KMS-11 (cell line): ENCODE results near the gene RGS8.

ENCODE experiments used
- H2AFZ ChIP-seq: fragments of 200-600 bp; sonication (generic); 2 replicates; pipeline ENCODE4 v1.6.1; 2016; ENCODE audit warnings: antibody characterized with exemption, mixed run types, low read depth
- H3K27ac ChIP-seq: fragments of 200-600 bp; sonication (generic); 2 replicates; pipeline ENCODE4 v1.6.1; 2016; ENCODE audit warnings: mild to moderate bottlenecking, mixed run types
- H3K27me3 ChIP-seq: fragments of 200-600 bp; sonication (generic); 2 replicates; pipeline ENCODE4 v1.6.1; 2017; ENCODE audit warnings: mild to moderate bottlenecking, low read depth, mixed run types, moderate library complexity; ENCODE audit not compliant: insufficient read depth
- H3K36me3 ChIP-seq: fragments of 200-600 bp; sonication (generic); 2 replicates; pipeline ENCODE4 v1.6.1; 2017; ENCODE audit warnings: mild to moderate bottlenecking, mixed run types; ENCODE audit not compliant: insufficient read depth
- H3K4me1 ChIP-seq: fragments of 200-600 bp; sonication (generic); 2 replicates; pipeline ENCODE4 v1.6.1; 2016; ENCODE audit warnings: mild to moderate bottlenecking, low read depth, mixed run types; ENCODE audit not compliant: poor library complexity, severe bottlenecking
- H3K4me2 ChIP-seq: fragments of 200-600 bp; sonication (generic); 2 replicates; pipeline ENCODE4 v1.7.0; 2016; ENCODE audit warnings: mild to moderate bottlenecking, mixed run types
- H3K4me3 ChIP-seq: fragments of 200-600 bp; sonication (generic); IDR thresholded peaks from 2 replicates; pipeline ENCODE4 v1.6.1; 2017; ENCODE audit warnings: low read depth, low read length, mixed read lengths; ENCODE audit not compliant: insufficient read depth
- H3K79me2 ChIP-seq: fragments of 200-600 bp; sonication (generic); 2 replicates; pipeline ENCODE4 v1.6.1; 2016; ENCODE audit warnings: low read depth, mixed run types; ENCODE audit not compliant: insufficient read depth
- H3K9ac ChIP-seq: fragments of 200-600 bp; sonication (generic); 2 replicates; pipeline ENCODE4 v1.6.1; 2016; ENCODE audit warnings: mild to moderate bottlenecking, mixed run types
- H4K20me1 ChIP-seq: fragments of 200-600 bp; sonication (generic); 2 replicates; pipeline ENCODE4 v1.6.1; 2016; ENCODE audit warnings: mild to moderate bottlenecking, mixed run types; ENCODE audit not compliant: insufficient read depth
- TF ChIP-seq, protein P1 (sequence below): fragments of 200-600 bp; sonication (generic); conservative IDR thresholded peaks from 2 replicates; pipeline ENCODE4 v1.6.1; 2017; ENCODE audit warnings: low read depth, mild to moderate bottlenecking, antibody characterized with exemption, low read length, moderate library complexity, mixed read lengths

RGS8 gene

DNA sequence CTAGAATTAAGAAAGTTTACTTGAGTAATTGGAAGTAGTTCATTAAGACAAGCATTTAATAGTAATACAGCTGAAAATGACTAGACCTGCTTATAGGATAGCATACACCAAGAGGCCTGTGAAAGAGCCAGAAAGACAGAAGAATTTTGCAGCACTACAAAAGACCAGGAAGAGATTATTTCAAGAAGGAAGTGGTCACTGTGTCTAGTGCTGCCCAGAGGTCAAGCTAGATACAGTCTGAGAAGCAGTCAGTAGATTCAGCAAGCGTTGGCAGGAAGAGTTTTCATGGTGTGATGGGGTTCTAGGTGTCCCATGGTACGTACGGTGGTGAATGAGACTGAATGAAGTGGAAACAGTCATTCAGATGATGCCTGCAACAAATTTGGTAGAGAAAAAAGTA, 31.5 kb downstream of the RGS8 start:
- H3K4me2 ChIP-seq, result no peak overlapping the region
- H3K9ac ChIP-seq, result no peak overlapping the region
- TF ChIP-seq, protein P1, sequence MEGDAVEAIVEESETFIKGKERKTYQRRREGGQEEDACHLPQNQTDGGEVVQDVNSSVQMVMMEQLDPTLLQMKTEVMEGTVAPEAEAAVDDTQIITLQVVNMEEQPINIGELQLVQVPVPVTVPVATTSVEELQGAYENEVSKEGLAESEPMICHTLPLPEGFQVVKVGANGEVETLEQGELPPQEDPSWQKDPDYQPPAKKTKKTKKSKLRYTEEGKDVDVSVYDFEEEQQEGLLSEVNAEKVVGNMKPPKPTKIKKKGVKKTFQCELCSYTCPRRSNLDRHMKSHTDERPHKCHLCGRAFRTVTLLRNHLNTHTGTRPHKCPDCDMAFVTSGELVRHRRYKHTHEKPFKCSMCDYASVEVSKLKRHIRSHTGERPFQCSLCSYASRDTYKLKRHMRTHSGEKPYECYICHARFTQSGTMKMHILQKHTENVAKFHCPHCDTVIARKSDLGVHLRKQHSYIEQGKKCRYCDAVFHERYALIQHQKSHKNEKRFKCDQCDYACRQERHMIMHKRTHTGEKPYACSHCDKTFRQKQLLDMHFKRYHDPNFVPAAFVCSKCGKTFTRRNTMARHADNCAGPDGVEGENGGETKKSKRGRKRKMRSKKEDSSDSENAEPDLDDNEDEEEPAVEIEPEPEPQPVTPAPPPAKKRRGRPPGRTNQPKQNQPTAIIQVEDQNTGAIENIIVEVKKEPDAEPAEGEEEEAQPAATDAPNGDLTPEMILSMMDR, result no peak
- H2AFZ ChIP-seq, result no peak overlapping the region
- H3K36me3 ChIP-seq, result no peaks in the 10 kb centered on the region
- no peaks in the 10 kb centered on the region for H3K4me1 ChIP-seq
- no peak overlapping the region for H3K4me3 ChIP-seq
- no peak overlapping the region for H3K27ac ChIP-seq
- H4K20me1 ChIP-seq, result no peaks in the 10 kb centered on the region
- H3K79me2 ChIP-seq, result no peaks in the 10 kb centered on the region
- H3K27me3 ChIP-seq, result no peaks in the 10 kb centered on the region

DNA sequence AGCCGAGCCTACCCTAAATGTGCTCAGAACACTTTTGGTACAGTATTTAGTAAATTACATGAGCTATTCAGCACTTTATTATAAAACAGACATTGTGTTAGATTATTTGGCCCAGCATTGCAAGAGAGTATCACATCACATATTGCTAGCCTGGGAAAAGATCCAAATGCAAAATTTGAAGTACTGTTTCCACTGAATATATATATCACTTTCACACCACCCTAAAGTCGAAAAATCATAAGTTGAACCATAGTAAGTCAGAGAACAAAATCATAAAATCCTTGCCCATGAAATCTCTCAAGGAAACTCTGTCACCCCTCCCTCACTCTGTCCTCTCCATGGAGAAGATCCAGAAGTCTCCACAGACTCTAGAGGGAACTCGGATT, 33.1 kb downstream of the RGS8 start:
- H3K4me2 ChIP-seq, result no peak overlapping the region
- TF ChIP-seq, protein P1, result no peak

DNA sequence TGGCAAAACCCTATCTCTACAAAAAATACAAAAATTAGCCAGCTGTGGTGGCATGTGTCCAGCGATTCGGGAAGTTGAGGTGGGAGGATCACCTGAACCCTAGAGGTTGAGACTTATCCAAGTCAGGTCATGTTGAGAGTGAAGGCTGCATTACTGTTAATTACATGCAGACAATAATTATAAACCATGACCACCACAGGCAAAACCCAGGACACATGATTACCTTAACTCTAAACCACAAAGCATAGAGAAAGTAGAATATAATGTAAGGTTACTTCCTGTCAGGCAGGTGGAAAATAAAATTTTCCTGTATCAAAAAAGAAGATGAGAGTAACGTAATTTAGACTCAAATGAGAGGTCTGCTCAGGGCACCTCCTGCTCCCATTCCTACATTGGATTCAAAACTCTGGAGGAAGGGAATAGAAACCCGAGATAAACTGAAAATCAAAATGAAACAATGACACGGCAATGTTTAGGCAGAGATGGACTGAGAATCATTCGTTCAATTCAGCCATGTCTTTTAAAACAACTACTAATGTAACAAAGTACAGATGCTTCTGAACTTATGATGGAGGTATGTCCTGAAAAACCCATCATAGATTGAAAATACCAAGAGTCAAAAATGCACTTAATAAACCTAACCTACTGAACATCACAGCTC, 33.6 kb downstream of the RGS8 start:
- no peak overlapping the region for H3K4me2 ChIP-seq
- no peak overlapping the region for H3K4me3 ChIP-seq
- H3K27ac ChIP-seq, result no peak overlapping the region
- H3K27me3 ChIP-seq, result no peaks in the 10 kb centered on the region
- no peaks in the 10 kb centered on the region for H3K79me2 ChIP-seq
- no peaks in the 10 kb centered on the region for H4K20me1 ChIP-seq
- H3K4me1 ChIP-seq, result no peaks in the 10 kb centered on the region
- H2AFZ ChIP-seq, result no peak overlapping the region
- TF ChIP-seq, protein P1, result no peak
- no peaks in the 10 kb centered on the region for H3K36me3 ChIP-seq
- H3K9ac ChIP-seq, result no peak overlapping the region

More for the DNA sequence above, 33.1 kb downstream of the RGS8 start:
- Histone ChIP-seq H3K4me3 (no peak overlapping the region), H4K20me1 (no peaks in the 10 kb centered on the region), H3K27me3 (no peaks in the 10 kb centered on the region), H3K4me1 (no peaks in the 10 kb centered on the region), H3K27ac (no peak overlapping the region), H3K79me2 (no peaks in the 10 kb centered on the region), H3K36me3 (no peaks in the 10 kb centered on the region), H2AFZ (no peak overlapping the region), H3K9ac (no peak overlapping the region)

DNA sequence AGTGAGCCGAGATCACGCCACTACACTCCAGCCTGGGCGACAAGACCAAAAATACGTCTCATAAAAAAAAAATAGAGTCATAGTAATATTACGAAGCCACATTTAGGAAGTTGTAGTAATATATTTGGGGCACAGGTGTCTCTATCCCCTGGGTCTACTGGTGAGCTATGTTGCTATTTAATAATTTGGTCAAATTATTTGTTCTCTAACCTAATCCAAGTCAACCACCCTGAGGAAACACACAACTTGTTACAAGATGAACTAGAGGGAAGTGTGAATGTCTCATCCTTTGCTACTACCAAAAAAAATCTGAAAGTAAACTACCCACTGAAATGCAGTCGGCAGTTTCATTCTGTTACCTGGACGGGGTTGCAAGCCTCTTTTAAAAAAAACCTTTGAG, 35.3 kb downstream of the RGS8 start:
- TF ChIP-seq, protein P1, result no peak
- no peaks in the 10 kb centered on the region for H3K27me3 ChIP-seq
- H3K4me2 ChIP-seq, result no peak overlapping the region
- no peak overlapping the region for H2AFZ ChIP-seq
- H3K79me2 ChIP-seq, result no peaks in the 10 kb centered on the region
- no peak overlapping the region for H3K27ac ChIP-seq
- H3K4me1 ChIP-seq, result no peaks in the 10 kb centered on the region
- H3K9ac ChIP-seq, result no peak overlapping the region
- H3K36me3 ChIP-seq, result no peaks in the 10 kb centered on the region
- H3K4me3 ChIP-seq, result no peak overlapping the region
- no peaks in the 10 kb centered on the region for H4K20me1 ChIP-seq
